B cell (primary cell): Measurements from ENCODE around the gene C1QL3. TPM values are rescaled to one million over a fixed set of nuclear protein-coding genes. Genes with fewer than 3 reads are reported as not detected.

Source experiments
- ATAC-seq: fragments of 200-7000 bp; cut with Tn5 transposase; one replicate; pipeline ENCODE4 v1.10.0; 2021; ENCODE audit warnings: low read depth, mild to moderate bottlenecking, moderate number of reproducible peaks, moderate library complexity
- CTCF ChIA-PET: fragments of 350-600 bp; sonication (Branson Sonifier 250); formaldehyde crosslinking; loops from one replicate; lab custom pipeline; 2021; ENCODE audit warnings: antibody characterized with exemption, inconsistent platforms; lab: Charles Lee
- POLR2A ChIA-PET: fragments of 350-600 bp; sonication (Branson Sonifier 250); formaldehyde crosslinking; loops from one replicate; lab custom pipeline; 2021; ENCODE audit warnings: antibody characterized with exemption; lab: Charles Lee
- DNase-seq: peaks from one replicate; pipeline ENCODE4 v3.0.0; 2013
- H2AFZ ChIP-seq: 2 replicates; pipeline ENCODE4 v1.6.1; 2012; ENCODE audit warnings: mild to moderate bottlenecking, low read depth, low read length; ENCODE audit not compliant: insufficient read depth, poor library complexity, severe bottlenecking
- H3K27ac ChIP-seq, 2 donors: 1 replicate in 1 of 2; 2 replicates in 1 of 2; pipeline ENCODE4 v1.5.1; 2012 to 2013; ENCODE audit warnings: low read length in 2 of 2, mild to moderate bottlenecking in 2 of 2, moderate library complexity in 1 of 2
- H3K27me3 ChIP-seq, 4 experiments: fragments of 200-600 bp in 1 of 4; sonication (generic) in 1 of 4; replicated peaks in 1 of 4; 1 replicate in 2 of 4; 2 replicates in 2 of 4; pipeline versions ENCODE4 v1.6.1 to v1.7.0; 2013 to 2016; ENCODE audit warnings: low read length in 3 of 4, mild to moderate bottlenecking in 2 of 4, mixed read lengths in 1 of 4, moderate library complexity in 1 of 4; ENCODE audit not compliant: insufficient read depth in 4 of 4, control insufficient read depth in 3 of 4; ENCODE audit errors: control extremely low read depth in 1 of 4
- H3K36me3 ChIP-seq, 2 experiments: replicated peaks in 1 of 2; 1 replicate in 1 of 2; 2 replicates in 1 of 2; pipeline versions ENCODE4 v1.6.1 to v1.7.1; 2013; ENCODE audit warnings: low read length in 1 of 2; ENCODE audit not compliant: insufficient read depth in 2 of 2, control insufficient read depth in 1 of 2; ENCODE audit errors: control extremely low read depth in 1 of 2, extremely low read depth in 1 of 2
- H3K4me1 ChIP-seq, 2 donors: fragments of 200-600 bp in 1 of 2; sonication (generic) in 1 of 2; 1 replicate in 1 of 2; 2 replicates in 1 of 2; pipeline versions ENCODE4 v1.5.1 to v1.6.1; 2013 to 2017; ENCODE audit warnings: low read length in 2 of 2; ENCODE audit not compliant: control insufficient read depth in 2 of 2, insufficient read depth in 2 of 2
- H3K4me2 ChIP-seq: replicated peaks from 2 replicates; pipeline ENCODE3; 2012; ENCODE audit warnings: mild to moderate bottlenecking, low read depth, low read length; ENCODE audit not compliant: poor library complexity, severe bottlenecking
- H3K4me3 ChIP-seq, 5 experiments: fragments of 200-600 bp in 1 of 5; sonication (generic) in 1 of 5; 1 replicate in 3 of 5; 2 replicates in 2 of 5; pipeline versions ENCODE4 v1.5.1 to v1.7.0; 2011 to 2016; ENCODE audit warnings: low read length in 4 of 5, mild to moderate bottlenecking in 4 of 5, low read depth in 2 of 5, control low read depth in 1 of 5, moderate library complexity in 1 of 5; ENCODE audit not compliant: insufficient read depth in 1 of 5; ENCODE audit errors: control extremely low read depth in 1 of 5, extremely low read depth in 1 of 5
- H3K79me2 ChIP-seq: fragments of 200-600 bp; sonication (generic); one replicate; pipeline ENCODE4 v1.6.0; 2016; ENCODE audit warnings: low read length; ENCODE audit not compliant: control insufficient read depth, insufficient read depth
- H3K9ac ChIP-seq: fragments of 200-600 bp; sonication (generic); 2 replicates; pipeline ENCODE4 v1.6.1; 2017; ENCODE audit warnings: mild to moderate bottlenecking, low read length, moderate library complexity
- H3K9me3 ChIP-seq, 3 donors: one replicate each; pipeline versions ENCODE4 v1.6.1 to v1.7.1; 2013; ENCODE audit warnings: low read length in 2 of 3; ENCODE audit not compliant: control insufficient read depth in 2 of 3, insufficient read depth in 1 of 3; ENCODE audit errors: control extremely low read depth in 1 of 3
- H4K20me1 ChIP-seq: 2 replicates; pipeline ENCODE4 v1.6.0; 2012; ENCODE audit warnings: mild to moderate bottlenecking, low read length; ENCODE audit not compliant: insufficient read depth, control insufficient read depth, poor library complexity, severe bottlenecking
- H3K27ac Mint-ChIP-seq: one replicate; pipeline ENCODE4 v1.8.0; 2021; ENCODE audit warnings: mixed read lengths
- H3K27me3 Mint-ChIP-seq: one replicate; pipeline ENCODE4 v1.8.0; 2021; ENCODE audit warnings: mixed read lengths
- H3K4me1 Mint-ChIP-seq: one replicate; pipeline ENCODE4 v1.8.0; 2021; ENCODE audit warnings: mixed read lengths
- H3K4me3 Mint-ChIP-seq: one replicate; pipeline ENCODE4 v1.8.0; 2021; ENCODE audit warnings: mixed read lengths
- H3K9me3 Mint-ChIP-seq: one replicate; pipeline ENCODE4 v1.8.0; 2022; ENCODE audit warnings: mixed read lengths; ENCODE audit not compliant: insufficient read depth
- EZH2 ChIP-seq: IDR thresholded peaks from 2 replicates; pipeline ENCODE4 v1.6.1; 2012; ENCODE audit warnings: borderline replicate concordance, low read depth, mild to moderate bottlenecking, moderate library complexity, low read length; ENCODE audit not compliant: insufficient read depth, poor library complexity, severe bottlenecking
- WGBS: methylation state at CpG from one replicate; pipeline ENCODE4 v1.1.5; 2013; ENCODE audit warnings: missing lambda C conversion rate; ENCODE audit not compliant: insufficient coverage; 5-methylcytosine and 5-hydroxymethylcytosine counted together
- intact Hi-C: fragments of 100-400 bp; cut with micrococcal nuclease; formaldehyde crosslinking; loops from one replicate; pipeline ENCODE4 v1.10.0; 2022
- polyA plus RNA-seq: library from polyadenylated mRNA; depleted of rRNA; stranded (reverse); fragments of >200 nt; gene quantifications from 2 replicates; pipeline ENCODE4 v1.2.3, GENCODE V29; 2012
- small RNA-seq: library from RNA; depleted of rRNA; stranded (forward); fragments of <200 nt; gene quantifications from one replicate; pipeline ENCODE3, GENCODE V24; 2012; ENCODE audit warnings: low replicate concordance, low read depth; ENCODE audit not compliant: insufficient read length
- total RNA-seq, 2 donors: library from RNA; stranded (reverse); fragments of 120-200 nt in 1 of 2; gene quantifications; 1 replicate in 1 of 2; 2 replicates in 1 of 2; pipeline versions ENCODE4 v1.2.3 to v1.2.4, GENCODE V29; 2013 to 2022
- TF ChIP-seq, protein P1 (sequence below): fragments of 200-600 bp; IDR thresholded peaks from one replicate; pipeline ENCODE4 v1.8.0; 2022; ENCODE audit warnings: antibody characterized with exemption, mild to moderate bottlenecking

C1QL3 gene
- total and polyA plus RNA-seq, 2 donors (not counting 1 experiment from before 2014, with no cell fraction given) = not detected

DNA sequence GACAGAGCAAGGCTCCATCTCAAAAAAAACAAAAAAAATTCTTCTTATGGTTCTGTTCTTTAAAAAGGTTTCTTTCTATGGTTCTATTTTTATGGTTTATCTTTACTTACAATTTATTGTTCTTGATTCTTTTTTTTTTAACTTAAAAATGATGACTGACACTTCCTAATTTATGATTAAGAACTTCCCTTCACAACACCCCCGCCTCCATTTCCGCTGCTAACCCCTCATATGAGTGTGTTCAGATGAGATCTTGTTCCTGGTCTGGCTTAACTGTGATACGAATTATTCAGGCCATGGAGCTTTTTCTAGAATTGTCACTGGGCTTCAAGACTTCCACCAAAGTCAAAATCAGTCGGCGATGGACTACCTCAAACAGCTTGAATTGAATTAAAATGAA lies 50.9 kb downstream of the C1QL3 start:
- no peak overlapping the region for H3K4me3 Mint-ChIP-seq
- Histone ChIP-seq H3K9ac (no peak overlapping the region), H2AFZ (no peak overlapping the region), H3K4me2 (peak overlapping the region; percentile 22), H4K20me1 (peaks cover 11% of the 10 kb centered on the region), H3K4me1 (peaks cover 3 to 5% of the 10 kb centered on the region in 2 donors), H3K27ac (peak overlapping the region in 1 of 2 donors; percentile 28), H3K27me3 (no peaks in the 10 kb centered on the region), H3K4me3 (no peak overlapping the region), H3K36me3 (no peaks in the 10 kb centered on the region), H3K9me3 (no peaks in the 10 kb centered on the region), H3K79me2 (peaks cover 8% of the 10 kb centered on the region)
- H3K9me3 Mint-ChIP-seq = no peaks in the 10 kb centered on the region
- ATAC-seq (no peak), DNase-seq (peak; percentile 6)
- TF ChIP-seq EZH2 = no peak
- TF ChIP-seq, protein P1, sequence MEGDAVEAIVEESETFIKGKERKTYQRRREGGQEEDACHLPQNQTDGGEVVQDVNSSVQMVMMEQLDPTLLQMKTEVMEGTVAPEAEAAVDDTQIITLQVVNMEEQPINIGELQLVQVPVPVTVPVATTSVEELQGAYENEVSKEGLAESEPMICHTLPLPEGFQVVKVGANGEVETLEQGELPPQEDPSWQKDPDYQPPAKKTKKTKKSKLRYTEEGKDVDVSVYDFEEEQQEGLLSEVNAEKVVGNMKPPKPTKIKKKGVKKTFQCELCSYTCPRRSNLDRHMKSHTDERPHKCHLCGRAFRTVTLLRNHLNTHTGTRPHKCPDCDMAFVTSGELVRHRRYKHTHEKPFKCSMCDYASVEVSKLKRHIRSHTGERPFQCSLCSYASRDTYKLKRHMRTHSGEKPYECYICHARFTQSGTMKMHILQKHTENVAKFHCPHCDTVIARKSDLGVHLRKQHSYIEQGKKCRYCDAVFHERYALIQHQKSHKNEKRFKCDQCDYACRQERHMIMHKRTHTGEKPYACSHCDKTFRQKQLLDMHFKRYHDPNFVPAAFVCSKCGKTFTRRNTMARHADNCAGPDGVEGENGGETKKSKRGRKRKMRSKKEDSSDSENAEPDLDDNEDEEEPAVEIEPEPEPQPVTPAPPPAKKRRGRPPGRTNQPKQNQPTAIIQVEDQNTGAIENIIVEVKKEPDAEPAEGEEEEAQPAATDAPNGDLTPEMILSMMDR = no peak
- intact Hi-C loops = no loop called here
- POLR2A ChIA-PET = no interaction called here
- H3K27me3 Mint-ChIP-seq = no peaks in the 10 kb centered on the region
- CTCF ChIA-PET = interaction anchor here (0.7 kb wide), 1 partner anchor 67 kb away, joined by 3 read pairs; no protein-coding TSS in a partner anchor
- peaks cover 13% of the 10 kb centered on the region for H3K4me1 Mint-ChIP-seq
- H3K27ac Mint-ChIP-seq = no peak overlapping the region
- 40% methylated on average over 1 of the region's 5 CpGs for WGBS

DNA sequence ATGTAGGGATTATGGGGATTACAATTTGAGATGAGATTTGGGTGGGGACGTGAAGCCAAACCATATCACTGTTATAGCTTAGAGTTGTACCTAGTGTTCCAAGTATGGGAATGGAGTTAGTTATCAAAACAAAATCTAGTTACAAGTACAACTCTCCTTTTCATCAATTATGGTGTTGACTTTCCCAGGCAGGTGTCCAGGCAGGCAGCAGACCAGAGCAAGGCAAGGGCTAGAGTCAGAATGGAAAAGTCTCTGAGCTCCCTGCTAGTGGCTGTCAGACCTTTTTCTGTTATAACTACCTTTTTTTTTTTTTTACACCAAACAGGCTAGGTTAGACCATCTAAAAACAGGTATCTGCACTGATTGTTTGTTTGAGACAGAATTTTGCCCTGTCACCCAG lies 55.7 kb downstream of the C1QL3 start:
- no peak overlapping the region for H3K9ac ChIP-seq
- H3K79me2 ChIP-seq = peaks cover 27% of the 10 kb centered on the region
- intact Hi-C loops = no loop called here
- H3K27ac Mint-ChIP-seq = no peak overlapping the region
- H3K9me3 ChIP-seq = no peaks in the 10 kb centered on the region
- no peak overlapping the region for H3K4me2 ChIP-seq
- POLR2A ChIA-PET = no interaction called here
- peaks cover 11% of the 10 kb centered on the region for H4K20me1 ChIP-seq
- CTCF ChIA-PET = interaction anchor here (0.5 kb wide), 1 partner anchor 17 kb away, joined by 3 read pairs; no protein-coding TSS in a partner anchor
- H3K27me3 ChIP-seq = no peaks in the 10 kb centered on the region
- H3K4me1 Mint-ChIP-seq = peaks cover 12% of the 10 kb centered on the region
- no peak for DNase-seq
- H2AFZ ChIP-seq = no peak overlapping the region
- H3K4me3 Mint-ChIP-seq = no peak overlapping the region
- no peaks in the 10 kb centered on the region for H3K27me3 Mint-ChIP-seq
- no peak overlapping the region for H3K4me3 ChIP-seq
- peaks cover 3% of the 10 kb centered on the region in 2 donors for H3K4me1 ChIP-seq
- no peaks in the 10 kb centered on the region for H3K9me3 Mint-ChIP-seq
- TF ChIP-seq, protein P1 = no peak
- no peak for TF ChIP-seq EZH2
- no peak overlapping the region for H3K27ac ChIP-seq
- WGBS = no CpG with 5 or more reads among the region's 1 CpG
- H3K36me3 ChIP-seq = no peaks in the 10 kb centered on the region
- ATAC-seq = no peak

Small RNA genes within 50 kb of the gene (small RNA-seq; reads per million reads assigned to genes)
- gene RNU2-18P = not detected

Other genes with a start within 250 kb of the C1QL3 start
- 17.5 and 18.6 TPM in 2 replicates for gene PTER, start 84.9 kb downstream of the C1QL3 start, total RNA-seq
- 7.4 and 8.8 TPM in 2 replicates for gene PTER, start 84.9 kb downstream of the C1QL3 start, polyA plus RNA-seq